GM10266 (cell line): Measurements from ENCODE around the gene MFSD2B.
A peak's percentile ranks its signal among the peaks of the same experiment; 100 is the strongest.
"Not testable (repeated sequence)": the region's sequence is repeated elsewhere in the genome, so short reads cannot be mapped to it uniquely, and the experiment has no call there.

Experiments used
- DNase-seq: peaks from one replicate; pipeline ENCODE4 v3.0.0; 2012; ENCODE audit errors: extremely low spot score
- CTCF ChIP-seq: IDR thresholded peaks from 2 replicates; pipeline ENCODE4 v1.5.1; 2012; ENCODE audit warnings: mild to moderate bottlenecking, low read depth; ENCODE audit not compliant: control insufficient read depth, insufficient read depth; ENCODE audit errors: missing control alignments

MFSD2B gene

DNA sequence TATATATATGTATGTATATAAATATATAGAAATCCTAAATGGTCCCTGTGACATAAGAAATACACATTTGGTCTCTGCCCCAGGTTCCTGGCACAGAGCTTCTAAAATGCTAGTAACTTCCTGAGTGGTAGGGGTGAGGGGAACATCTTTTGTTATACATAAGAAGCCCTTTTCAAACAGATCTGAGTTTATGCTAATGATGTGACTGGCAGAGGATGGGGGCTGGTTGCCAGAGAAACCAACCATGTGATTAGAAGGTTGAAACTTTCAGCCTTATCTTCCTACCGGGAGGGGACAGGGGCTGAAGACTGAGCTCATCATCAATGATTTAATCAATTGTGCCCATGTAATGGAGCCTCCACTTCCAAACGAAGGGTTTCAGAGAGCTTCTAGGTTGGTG lies 16.3 kb downstream of the MFSD2B start:
- DNase-seq = no peak
- TF ChIP-seq CTCF = no peak

DNA sequence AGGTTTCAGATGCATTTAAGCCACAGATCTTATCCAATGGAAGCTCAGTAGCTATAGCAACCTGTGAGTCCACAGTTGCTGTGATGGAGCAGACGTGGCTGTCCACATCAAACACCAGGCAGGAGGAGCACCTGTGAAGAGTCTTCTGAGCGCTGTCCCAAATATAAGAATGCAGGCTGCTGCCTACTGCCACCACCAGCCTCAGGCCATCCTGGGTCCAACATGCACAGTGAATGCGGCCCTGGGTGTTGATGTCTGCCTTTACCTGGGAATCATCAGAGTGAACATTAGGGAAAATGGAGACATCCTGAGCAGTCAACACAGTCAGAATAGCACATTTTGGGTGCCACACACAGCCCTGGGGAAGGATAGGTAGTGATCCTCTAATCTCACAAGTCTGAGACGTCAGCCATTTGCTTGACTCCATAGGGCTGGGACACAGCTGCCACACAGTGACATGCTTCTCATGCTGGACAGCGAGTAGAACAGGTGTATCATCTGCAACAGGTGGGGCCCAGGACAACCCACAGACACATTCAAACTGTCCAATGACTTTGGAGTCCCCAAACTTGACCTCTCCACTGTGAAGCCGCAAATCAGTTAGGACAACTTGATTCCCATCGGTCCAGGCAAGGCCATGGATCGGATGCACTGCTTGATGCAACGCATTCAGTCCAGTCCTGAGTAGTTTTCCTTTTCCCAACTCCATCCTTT lies 29.1 kb downstream of the MFSD2B start:
- no peak for DNase-seq
- no peak for TF ChIP-seq CTCF

DNA sequence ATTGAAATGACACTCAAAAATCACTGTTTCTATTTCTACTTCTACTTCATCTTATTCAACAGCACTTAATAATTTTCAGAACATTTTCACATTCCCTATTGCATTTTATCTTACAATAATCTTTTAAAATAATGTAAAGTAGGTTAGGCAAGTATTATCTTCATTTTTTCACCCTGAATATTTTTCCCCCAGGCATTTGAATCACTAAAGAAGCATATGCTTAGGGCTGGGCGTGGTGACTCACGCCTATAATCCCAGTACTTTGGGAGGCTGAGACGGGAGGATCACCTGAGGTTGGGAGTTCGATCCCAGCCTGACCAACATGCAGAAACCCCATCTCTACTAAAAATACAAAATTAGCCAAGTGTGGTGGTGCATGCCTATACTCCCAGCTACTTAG lies 30.6 kb downstream of the MFSD2B start:
- no peak for DNase-seq
- TF ChIP-seq CTCF = no peak

GRCh38 chr2:24043133-24043532 lies 33.2 kb downstream of the MFSD2B start:
- DNase-seq = not testable (repeated sequence)

- no peak for DNase-seq
- TF ChIP-seq CTCF = no peak
Observed at GRCh38 chr2:24045511-24046508, 35.9 kb downstream of the MFSD2B start.

GRCh38 chr2:24046599-24046929 lies 36.7 kb downstream of the MFSD2B start:
- TF ChIP-seq CTCF = no peak

DNA sequence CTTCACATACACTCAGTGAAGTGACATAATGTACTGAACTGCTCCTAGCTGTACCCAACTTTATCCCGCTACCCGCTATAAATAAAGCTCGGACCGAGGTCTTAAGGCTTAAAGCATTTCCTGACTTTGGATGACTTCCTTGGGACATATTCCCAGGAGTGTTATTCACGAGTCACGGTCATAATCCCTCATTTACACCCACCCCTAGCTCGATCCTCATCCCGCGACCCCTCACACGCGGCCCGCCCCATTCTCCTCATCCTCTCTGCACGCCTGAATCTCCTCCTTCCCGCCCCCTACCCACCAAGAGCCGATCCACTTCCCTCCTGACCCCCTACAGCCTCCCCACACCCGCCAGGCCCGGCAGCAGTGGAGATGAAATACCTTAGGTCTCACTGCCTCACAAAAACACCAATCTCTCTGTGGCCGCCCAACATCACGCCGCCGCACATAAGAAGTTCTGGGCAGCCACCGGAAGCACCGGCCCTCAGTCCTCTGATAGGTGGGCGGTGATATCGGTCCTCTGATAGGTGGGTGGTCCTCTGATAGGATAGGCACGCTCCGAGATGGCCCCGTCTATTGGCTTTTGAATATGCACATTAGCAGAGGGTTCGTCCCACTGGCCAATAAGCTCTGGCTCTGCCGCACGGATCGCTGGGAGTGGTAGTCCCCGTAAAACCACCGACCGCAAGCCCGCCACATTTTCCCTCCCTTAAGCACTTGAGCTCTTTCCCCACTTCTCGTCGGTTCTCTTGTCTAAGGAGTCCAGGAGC lies 37.2 kb downstream of the MFSD2B start, which contains the start of gene WDCP:
Gene WDCP, minus strand, starts transcription at position 462 of the 773 bp plus-strand sequence. CDS start 7,897 bp downstream, outside the sequence.
- peak; percentile 94 for DNase-seq
- no peak for TF ChIP-seq CTCF

More at GRCh38 chr2:24046599-24046929, 36.7 kb downstream of the MFSD2B start:
- no peak for DNase-seq
